ENCODE measurements around the gene CELF5. TPM values are rescaled to one million over a fixed set of nuclear protein-coding genes. Genes with fewer than 3 reads are reported as not detected.

Gene CELF5
- total and polyA plus RNA-seq, 7 donors, result under 0.01 to 1.1 (median 0.37) TPM; not detected in 1

GRCh38 chr19:3263866-3264265 lies 39.4 kb downstream of the CELF5 start:
- peaks cover 0 to 21% (median 3%) of the 10 kb centered on the region in 3 donors for H3K27me3 ChIP-seq
- 66 to 81% methylated on average over 9 of the region's 9 CpGs for WGBS, 2 donors

GRCh38 chr19:3265432-3265831 lies 41.0 kb downstream of the CELF5 start:
- H3K9me3 ChIP-seq, result no peaks in the 10 kb centered on the region
- H3K27ac ChIP-seq, result no peak overlapping the region
- intact Hi-C loops (cut with DNase I), result no loop called here
- 62 to 77% methylated on average over 6 of the region's 6 CpGs for WGBS, 2 donors
- H3K4me3 ChIP-seq, result no peak overlapping the region
- no peaks in the 10 kb centered on the region for H3K36me3 ChIP-seq
- TF ChIP-seq POLR2AphosphoS5 (IDR thresholded peaks at IDR 0.05) (no peak), EP300 (IDR thresholded peaks at IDR 0.05) (no peak), CTCF (IDR thresholded peaks at IDR 0.05) (no peak), POLR2A (IDR thresholded peaks at IDR 0.05) (no peak)
- H3K4me1 ChIP-seq, result no peaks in the 10 kb centered on the region
- no peak for DNase-seq
- peaks cover 0 to 36% (median 18%) of the 10 kb centered on the region in 3 donors for H3K27me3 ChIP-seq

More at GRCh38 chr19:3263866-3264265, 39.4 kb downstream of the CELF5 start:
- H3K4me1 ChIP-seq, result no peaks in the 10 kb centered on the region
- no peak for DNase-seq
- intact Hi-C loops (cut with DNase I), result no loop called here
- H3K36me3 ChIP-seq, result no peaks in the 10 kb centered on the region
- no peaks in the 10 kb centered on the region for H3K9me3 ChIP-seq
- H3K27ac ChIP-seq, result no peak overlapping the region
- no peak for TF ChIP-seq POLR2A (IDR thresholded peaks at IDR 0.05)
- no peak for TF ChIP-seq EP300 (IDR thresholded peaks at IDR 0.05)
- no peak for TF ChIP-seq POLR2AphosphoS5 (IDR thresholded peaks at IDR 0.05)
- no peak for TF ChIP-seq CTCF (IDR thresholded peaks at IDR 0.05)
- no peak overlapping the region for H3K4me3 ChIP-seq

DNA sequence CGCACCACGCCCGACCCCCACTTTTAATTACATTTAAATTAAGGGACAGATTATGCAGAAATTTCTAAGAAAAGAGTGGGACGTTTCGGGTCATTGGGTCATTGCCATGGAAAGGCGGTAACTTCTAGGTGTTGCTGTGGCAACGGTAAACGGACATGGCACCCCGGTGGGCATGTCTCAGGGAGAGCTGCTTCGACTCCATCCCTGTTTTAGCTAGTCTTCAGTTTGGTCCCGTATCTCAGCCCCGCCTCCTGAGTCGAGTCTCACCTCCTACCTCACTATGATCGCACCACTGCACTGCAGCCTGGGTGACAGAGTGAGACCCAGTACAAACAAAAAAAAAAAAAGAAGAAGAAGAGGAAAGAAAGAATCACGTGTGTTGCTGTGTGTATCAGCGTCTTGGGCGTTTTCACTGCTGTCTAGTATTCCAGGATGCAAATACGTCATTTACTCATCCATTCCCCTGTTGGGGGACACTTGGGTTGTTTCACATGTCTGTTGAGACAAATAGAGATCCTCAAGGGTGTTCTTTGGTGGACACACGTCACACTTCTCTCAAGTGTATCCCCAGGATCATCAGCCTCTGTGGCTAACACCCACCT lies 41.7 kb downstream of the CELF5 start:
- H3K27me3 ChIP-seq, result peaks cover 7 to 40% (median 25%) of the 10 kb centered on the region in 3 donors
- DNase-seq, result no peak
- H3K4me3 ChIP-seq, result no peak overlapping the region
- H3K27ac ChIP-seq, result no peak overlapping the region
- H3K9me3 ChIP-seq, result no peaks in the 10 kb centered on the region
- TF ChIP-seq CTCF (IDR thresholded peaks at IDR 0.05), result no peak
- TF ChIP-seq POLR2A (IDR thresholded peaks at IDR 0.05), result no peak
- TF ChIP-seq POLR2AphosphoS5 (IDR thresholded peaks at IDR 0.05), result no peak
- TF ChIP-seq EP300 (IDR thresholded peaks at IDR 0.05), result no peak
- 80 to 87% methylated on average over 19 of the region's 19 CpGs for whole genome bisulfite sequencing, 2 donors
- intact Hi-C loops (cut with DNase I), result no loop called here
- no peaks in the 10 kb centered on the region for H3K36me3 ChIP-seq
- H3K4me1 ChIP-seq, result no peaks in the 10 kb centered on the region

GRCh38 chr19:3266792-3267514 lies 42.5 kb downstream of the CELF5 start:
- Histone ChIP-seq H3K4me1 (no peaks in the 10 kb centered on the region), H3K36me3 (no peaks in the 10 kb centered on the region), H3K27ac (no peak overlapping the region), H3K27me3 (peaks cover 8 to 46% (median 31%) of the 10 kb centered on the region in 3 donors), H3K9me3 (no peaks in the 10 kb centered on the region), H3K4me3 (no peak overlapping the region)
- intact Hi-C loops (cut with DNase I), result no loop called here
- 50 to 59% methylated on average over 30 of the region's 30 CpGs for WGBS, 2 donors
- DNase-seq, result no peak
- no peak for TF ChIP-seq POLR2AphosphoS5 (IDR thresholded peaks at IDR 0.05)
- no peak for TF ChIP-seq POLR2A (IDR thresholded peaks at IDR 0.05)
- TF ChIP-seq EP300 (IDR thresholded peaks at IDR 0.05), result no peak
- TF ChIP-seq CTCF (IDR thresholded peaks at IDR 0.05), result no peak

Data from sigmoid colon (tissue), 7 donors.